Camera-type eye (tissue), 1 donor: ENCODE data around the gene GARRE1. TPM values are rescaled to one million over a fixed set of nuclear protein-coding genes. Genes with fewer than 3 reads are reported as not detected.

Experiments used
- total RNA-seq: library from RNA; depleted of rRNA; stranded (reverse); fragments of >200 nt; gene quantifications from one replicate; pipeline ENCODE4 v1.2.3, GENCODE V29; 2014

GARRE1 gene, protein sequence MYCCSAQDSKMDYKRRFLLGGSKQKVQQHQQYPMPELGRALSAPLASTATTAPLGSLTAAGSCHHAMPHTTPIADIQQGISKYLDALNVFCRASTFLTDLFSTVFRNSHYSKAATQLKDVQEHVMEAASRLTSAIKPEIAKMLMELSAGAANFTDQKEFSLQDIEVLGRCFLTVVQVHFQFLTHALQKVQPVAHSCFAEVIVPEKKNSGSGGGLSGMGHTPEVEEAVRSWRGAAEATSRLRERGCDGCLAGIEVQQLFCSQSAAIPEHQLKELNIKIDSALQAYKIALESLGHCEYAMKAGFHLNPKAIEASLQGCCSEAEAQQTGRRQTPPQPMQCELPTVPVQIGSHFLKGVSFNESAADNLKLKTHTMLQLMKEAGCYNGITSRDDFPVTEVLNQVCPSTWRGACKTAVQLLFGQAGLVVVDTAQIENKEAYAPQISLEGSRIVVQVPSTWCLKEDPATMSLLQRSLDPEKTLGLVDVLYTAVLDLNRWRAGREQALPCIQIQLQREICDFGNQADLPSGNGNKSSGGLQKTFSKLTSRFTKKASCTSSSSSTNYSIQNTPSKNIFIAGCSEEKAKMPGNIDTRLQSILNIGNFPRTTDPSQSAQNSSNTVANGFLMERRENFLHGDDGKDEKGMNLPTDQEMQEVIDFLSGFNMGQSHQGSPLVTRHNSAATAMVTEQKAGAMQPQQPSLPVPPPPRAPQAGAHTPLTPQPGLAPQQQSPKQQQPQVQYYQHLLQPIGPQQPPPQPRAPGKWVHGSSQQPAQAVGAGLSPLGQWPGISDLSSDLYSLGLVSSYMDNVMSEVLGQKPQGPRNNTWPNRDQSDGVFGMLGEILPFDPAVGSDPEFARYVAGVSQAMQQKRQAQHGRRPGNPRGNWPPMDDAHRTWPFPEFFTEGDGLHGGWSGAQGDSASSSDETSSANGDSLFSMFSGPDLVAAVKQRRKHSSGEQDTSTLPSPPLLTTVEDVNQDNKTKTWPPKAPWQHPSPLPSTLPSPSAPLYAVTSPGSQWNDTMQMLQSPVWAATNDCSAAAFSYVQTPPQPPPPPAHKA (N-terminal part only)
- 49.4 TPM for total RNA-seq

DNA sequence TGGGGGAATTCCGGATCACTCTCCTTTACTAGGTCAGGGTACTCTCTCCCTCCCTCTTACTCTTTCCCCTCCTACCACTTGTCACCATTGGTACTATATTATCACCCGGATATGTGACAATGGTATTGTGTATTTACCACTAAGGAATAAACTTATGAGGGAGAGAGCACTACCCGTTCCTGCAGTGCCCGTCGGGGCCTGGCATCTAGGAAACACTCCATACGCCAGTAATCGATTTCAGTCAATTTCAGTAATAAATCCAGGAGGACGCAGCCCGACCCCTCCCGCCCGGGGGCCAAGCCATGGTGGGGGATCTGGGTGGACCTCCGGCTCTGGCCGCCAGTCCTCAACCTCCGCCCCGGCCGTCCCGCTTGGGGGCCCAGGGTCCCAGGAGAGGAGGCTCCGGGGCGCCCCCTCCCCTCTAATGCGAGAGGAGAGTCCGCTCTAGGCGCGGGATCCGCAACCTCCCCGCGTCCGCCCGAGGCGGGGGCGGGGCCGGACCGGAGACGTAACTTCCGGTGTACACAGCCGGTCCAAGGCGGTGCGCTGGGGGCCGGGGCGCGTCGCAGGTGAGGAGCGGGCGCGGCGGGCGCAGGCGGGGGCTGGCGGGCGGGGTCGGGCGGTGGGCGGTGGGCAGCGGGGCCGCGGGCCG lies at the start of gene GARRE1:
Gene GARRE1 (plus strand): TSS at position 509 of the 652 bp plus-strand sequence. CDS start 45,920 bp downstream, outside the sequence.

Other genes with a start within 250 kb of the GARRE1 start
- gene LSM14A, start 82.0 kb upstream of the GARRE1 start, total RNA-seq = 175 TPM
- 213 TPM for gene GPI, start 110.6 kb downstream of the GARRE1 start, total RNA-seq
- gene PDCD2L, start 149.8 kb downstream of the GARRE1 start, total RNA-seq = 7.0 TPM
- gene UBA2, start 173.8 kb downstream of the GARRE1 start, total RNA-seq = 163 TPM
- gene WTIP, start 227.2 kb downstream of the GARRE1 start, total RNA-seq = 18.2 TPM